Progenitor cell of endocrine pancreas (in vitro differentiated cells): Measurements from ENCODE around the gene TENT5C. TPM values are rescaled to one million over a fixed set of nuclear protein-coding genes. Genes with fewer than 3 reads are reported as not detected.

Experiments used
- DNase-seq: peaks from one replicate; pipeline ENCODE4 v3.0.0; 2021; ENCODE audit warnings: low spot score; ENCODE audit not compliant: unreplicated experiment
- H3K27ac Mint-ChIP-seq: 2 replicates; pipeline ENCODE4 v1.8.0; 2021; ENCODE audit warnings: mild to moderate bottlenecking, moderate library complexity, mixed read lengths
- H3K27me3 Mint-ChIP-seq: 2 replicates; pipeline ENCODE4 v1.8.0; 2021; ENCODE audit warnings: mixed read lengths
- H3K36me3 Mint-ChIP-seq: 2 replicates; pipeline ENCODE4 v1.8.0; 2022; ENCODE audit warnings: mixed read lengths; ENCODE audit not compliant: insufficient read depth
- H3K4me1 Mint-ChIP-seq: 2 replicates; pipeline ENCODE4 v1.8.0; 2021; ENCODE audit warnings: low read depth, mixed read lengths
- H3K4me3 Mint-ChIP-seq: 2 replicates; pipeline ENCODE4 v1.8.0; 2021; ENCODE audit warnings: low read depth, mild to moderate bottlenecking, moderate library complexity, mixed read lengths
- H3K9me3 Mint-ChIP-seq: 2 replicates; pipeline ENCODE4 v1.8.0; 2021; ENCODE audit warnings: low read depth, mixed read lengths
- CTCF ChIP-seq: fragments of 200-600 bp; sonication (generic); IDR thresholded peaks from one replicate; pipeline ENCODE4 v1.5.0; 2021; ENCODE audit warnings: antibody characterized with exemption, mild to moderate bottlenecking; ENCODE audit not compliant: unreplicated experiment
- total RNA-seq: library from RNA; stranded (reverse); gene quantifications from 2 replicates; pipeline ENCODE4 v1.2.1, GENCODE V29; 2021

The TENT5C gene
- total RNA-seq, 1 donor from 2014 or later: 13.6 TPM

- no peaks in the 10 kb centered on the region for H3K36me3 Mint-ChIP-seq
- no peak overlapping the region for H3K27ac Mint-ChIP-seq
- no peak overlapping the region for H3K4me3 Mint-ChIP-seq
- peaks cover 8% of the 10 kb centered on the region for H3K27me3 Mint-ChIP-seq
- no peak for TF ChIP-seq CTCF
- peaks cover 7% of the 10 kb centered on the region for H3K4me1 Mint-ChIP-seq
- H3K9me3 Mint-ChIP-seq: peaks cover 3% of the 10 kb centered on the region
- no peak for DNase-seq
Measured at GRCh38 chr1:117660271-117660965, 54.6 kb downstream of the TENT5C start.

- no peaks in the 10 kb centered on the region for H3K36me3 Mint-ChIP-seq
- H3K27me3 Mint-ChIP-seq: peaks cover 8% of the 10 kb centered on the region
- DNase-seq: no peak
- no peak overlapping the region for H3K27ac Mint-ChIP-seq
- no peak for TF ChIP-seq CTCF
- H3K4me3 Mint-ChIP-seq: no peak overlapping the region
- H3K9me3 Mint-ChIP-seq: peaks cover 3% of the 10 kb centered on the region
- peaks cover 7% of the 10 kb centered on the region for H3K4me1 Mint-ChIP-seq
Measured at GRCh38 chr1:117661027-117661426, 55.2 kb downstream of the TENT5C start.

- no peak overlapping the region for H3K27ac Mint-ChIP-seq
Measured at GRCh38 chr1:117662667-117663066, 56.8 kb downstream of the TENT5C start.

GRCh38 chr1:117663156-117663902 is 57.5 kb downstream of the TENT5C start:
- no peak for TF ChIP-seq CTCF
- Mint-ChIP-seq H3K36me3 (no peaks in the 10 kb centered on the region), H3K27me3 (peaks cover 3% of the 10 kb centered on the region), H3K4me3 (no peak overlapping the region), H3K4me1 (no peaks in the 10 kb centered on the region), H3K9me3 (peaks cover 3% of the 10 kb centered on the region), H3K27ac (no peak overlapping the region)
- DNase-seq: no peak

More at GRCh38 chr1:117662667-117663066, 56.8 kb downstream of the TENT5C start:
- TF ChIP-seq CTCF: no peak
- Mint-ChIP-seq H3K9me3 (peaks cover 3% of the 10 kb centered on the region), H3K27me3 (peaks cover 3% of the 10 kb centered on the region), H3K4me3 (no peak overlapping the region), H3K4me1 (no peaks in the 10 kb centered on the region), H3K36me3 (no peaks in the 10 kb centered on the region)
- no peak for DNase-seq

GRCh38 chr1:117664314-117664713 is 58.5 kb downstream of the TENT5C start:
- TF ChIP-seq CTCF: no peak
- peaks cover 3% of the 10 kb centered on the region for H3K9me3 Mint-ChIP-seq

More at GRCh38 chr1:117664314-117664713, 58.5 kb downstream of the TENT5C start:
- Mint-ChIP-seq H3K36me3 (no peaks in the 10 kb centered on the region), H3K27me3 (peaks cover 3% of the 10 kb centered on the region), H3K27ac (no peak overlapping the region), H3K4me1 (no peaks in the 10 kb centered on the region), H3K4me3 (no peak overlapping the region)
- no peak for DNase-seq
